SK-N-SH treated with all-trans-retinoic acid at 6 μM for 48 hours (cell line): Measurements from ENCODE around the gene RPS8.
A peak's percentile ranks its signal among the peaks of the same experiment; 100 is the strongest.

Source experiments
- ATAC-seq: fragments of 200-7000 bp; cut with Tn5 transposase; 3 replicates; pipeline ENCODE4 v1.9.1; 2020; ENCODE audit warnings: mild to moderate bottlenecking, moderate library complexity
- ARNTL ChIP-seq: fragments of 450-650 bp; formaldehyde crosslinking; IDR thresholded peaks from 2 replicates; pipeline ENCODE4 v1.5.0; 2020; ENCODE audit warnings: low read depth, mild to moderate bottlenecking, moderate library complexity, borderline replicate concordance
- BACH2 ChIP-seq: fragments of 250-450 bp; sonication (Bioruptor Pico); IDR thresholded peaks from 2 replicates; pipeline ENCODE4 v1.9.0; 2021; ENCODE audit warnings: mild to moderate bottlenecking, borderline replicate concordance
- CREB5 ChIP-seq: fragments of 250-450 bp; sonication (Bioruptor Pico); IDR thresholded peaks from 2 replicates; pipeline ENCODE4 v1.5.1; 2020; ENCODE audit warnings: low read depth, mild to moderate bottlenecking, moderate library complexity
- CSRNP3 ChIP-seq: fragments of 250-450 bp; sonication (Bioruptor Pico); IDR thresholded peaks from 2 replicates; pipeline ENCODE4 v1.5.1; 2021; ENCODE audit warnings: mild to moderate bottlenecking, moderate library complexity
- ESRRG ChIP-seq: fragments of 250-450 bp; sonication (Bioruptor Pico); IDR thresholded peaks from 2 replicates; pipeline ENCODE4 v1.6.1; 2021; ENCODE audit warnings: mild to moderate bottlenecking
- ISL1 ChIP-seq: fragments of 250-450 bp; sonication (Bioruptor Pico); IDR thresholded peaks from 2 replicates; pipeline ENCODE4 v2.1.2; 2022; ENCODE audit warnings: mild to moderate bottlenecking, moderate library complexity
- OSR1 ChIP-seq: fragments of 250-450 bp; sonication (Bioruptor Pico); IDR thresholded peaks from 2 replicates; pipeline ENCODE4 v1.8.0; 2022; ENCODE audit warnings: moderate library complexity, mild to moderate bottlenecking, inconsistent platforms
- PATZ1 ChIP-seq: fragments of 250-450 bp; sonication (Bioruptor Pico); IDR thresholded peaks from 2 replicates; pipeline ENCODE4 v1.8.0; 2020; ENCODE audit warnings: mild to moderate bottlenecking, moderate library complexity, borderline replicate concordance
- POU6F1 ChIP-seq: fragments of 250-450 bp; sonication (Bioruptor Pico); IDR thresholded peaks from 2 replicates; pipeline ENCODE4 v1.8.0; 2021; ENCODE audit warnings: low read depth, mild to moderate bottlenecking, moderate library complexity, borderline replicate concordance
- PPARA ChIP-seq: fragments of 250-450 bp; sonication (Bioruptor Pico); IDR thresholded peaks from 2 replicates; pipeline ENCODE4 v1.5.0; 2020; ENCODE audit warnings: mild to moderate bottlenecking, borderline replicate concordance
- RARB ChIP-seq: fragments of 250-450 bp; sonication (Bioruptor Pico); IDR thresholded peaks from 2 replicates; pipeline ENCODE4 v1.8.0; 2021; ENCODE audit warnings: mild to moderate bottlenecking, moderate library complexity
- SNAI2 ChIP-seq: fragments of 250-450 bp; sonication (Bioruptor Pico); IDR thresholded peaks from 2 replicates; pipeline ENCODE4 v1.5.0; 2020; ENCODE audit warnings: mild to moderate bottlenecking, moderate library complexity
- TCF4 ChIP-seq: fragments of 250-450 bp; sonication (Bioruptor Pico); IDR thresholded peaks from 2 replicates; pipeline ENCODE4 v1.8.0; 2021; ENCODE audit warnings: mild to moderate bottlenecking, moderate library complexity, borderline replicate concordance
- TOX ChIP-seq: fragments of 250-450 bp; sonication (Bioruptor Pico); IDR thresholded peaks from 2 replicates; pipeline ENCODE4 v1.8.0; 2021; ENCODE audit warnings: mild to moderate bottlenecking, moderate library complexity, borderline replicate concordance
- TSHZ2 ChIP-seq: fragments of 250-450 bp; sonication (Bioruptor Pico); IDR thresholded peaks from 2 replicates; pipeline ENCODE4 v1.5.0; 2020; ENCODE audit warnings: mild to moderate bottlenecking, moderate library complexity
- ZC3H10 ChIP-seq: fragments of 250-450 bp; sonication (Bioruptor Pico); IDR thresholded peaks from 2 replicates; pipeline ENCODE4 v1.5.1; 2021; ENCODE audit warnings: mild to moderate bottlenecking, moderate library complexity
- ZFP3 ChIP-seq: fragments of 250-450 bp; sonication (Bioruptor Pico); IDR thresholded peaks from 2 replicates; pipeline ENCODE4 v1.5.0; 2020; ENCODE audit warnings: mild to moderate bottlenecking, moderate library complexity
- ZFP30 ChIP-seq: fragments of 450-650 bp; formaldehyde crosslinking; IDR thresholded peaks from 2 replicates; pipeline ENCODE4 v1.5.0; 2022; ENCODE audit warnings: mild to moderate bottlenecking, moderate library complexity
- ZNF565 ChIP-seq: fragments of 450-650 bp; formaldehyde crosslinking; conservative IDR thresholded peaks from 2 replicates; pipeline ENCODE4 v1.5.0; 2020; ENCODE audit warnings: low read depth, mild to moderate bottlenecking, moderate library complexity
- ZNF70 ChIP-seq: fragments of 450-650 bp; formaldehyde crosslinking; IDR thresholded peaks from 2 replicates; pipeline ENCODE4 v1.5.0; 2020; ENCODE audit warnings: mild to moderate bottlenecking, moderate library complexity
- ZNF8 ChIP-seq: fragments of 450-650 bp; formaldehyde crosslinking; IDR thresholded peaks from 2 replicates; pipeline ENCODE4 v1.5.0; 2020; ENCODE audit warnings: mild to moderate bottlenecking, moderate library complexity

Gene RPS8

GRCh38 chr1:44817771-44818495 lies 42.6 kb downstream of the RPS8 start:
- ATAC-seq = no peak
- no peak for TF ChIP-seq ZFP3
- TF ChIP-seq PATZ1 (CRISPR knock-in tag) = no peak
- TF ChIP-seq TOX (CRISPR knock-in tag) = no peak
- no peak for TF ChIP-seq BACH2 (CRISPR knock-in tag)
- TF ChIP-seq SNAI2 (CRISPR knock-in tag) = no peak
- TF ChIP-seq OSR1 = no peak
- no peak for TF ChIP-seq ZNF70
- no peak for TF ChIP-seq ESRRG (CRISPR knock-in tag)
- no peak for TF ChIP-seq TCF4 (CRISPR knock-in tag)
- TF ChIP-seq, all 23 proteins: peak for 0

GRCh38 chr1:44819196-44819607 lies 43.9 kb downstream of the RPS8 start:
- ATAC-seq = peak; percentile 6
- TF ChIP-seq PPARA (CRISPR knock-in tag) (no peak), ESRRG (CRISPR knock-in tag) (no peak), POU6F1 (CRISPR knock-in tag) (no peak), CSRNP3 (peak; percentile 18; the same call in 1 of the 2 replicates), ZC3H10 (CRISPR knock-in tag) (no peak), TSHZ2 (CRISPR knock-in tag) (no peak), ZFP3 (no peak)

GRCh38 chr1:44819608-44820327 lies 44.4 kb downstream of the RPS8 start:
- peak; percentile 86 for ATAC-seq
- TF ChIP-seq ISL1 (no peak), ZFP3 (no peak), SNAI2 (CRISPR knock-in tag) (no peak), ZNF565 (CRISPR knock-in tag) (no peak), PPARA (CRISPR knock-in tag) (no peak), TSHZ2 (CRISPR knock-in tag) (no peak), ESRRG (CRISPR knock-in tag) (peak; percentile 42; the same call in 1 of the 2 replicates), OSR1 (no peak), ZFP30 (CRISPR knock-in tag) (peak; percentile 18; the same call in 1 of the 2 replicates), TCF4 (CRISPR knock-in tag) (no peak), ZC3H10 (CRISPR knock-in tag) (peak; percentile 78), RARB (CRISPR knock-in tag) (peak; percentile 83), CREB5 (CRISPR knock-in tag) (peak; percentile 57), ARNTL (CRISPR knock-in tag) (0 out of 2 replicates have a peak, but pooled peaks have one; percentile 12), PATZ1 (CRISPR knock-in tag) (peak; percentile 92), BACH2 (CRISPR knock-in tag) (no peak), ZNF8 (CRISPR knock-in tag) (no peak)
